Lung (tissue), 12 donors: ENCODE results near the gene ARHGAP10. TPM values are rescaled to one million over a fixed set of nuclear protein-coding genes. Genes with fewer than 3 reads are reported as not detected.
A peak's percentile ranks its signal among the peaks of the same experiment; 100 is the strongest.

Experiments
- ATAC-seq: fragments of 200-7000 bp; cut with Tn5 transposase; one replicate; pipeline ENCODE4 v1.9.1; 2020; ENCODE audit warnings: moderate number of reproducible peaks; ENCODE audit not compliant: insufficient read depth, low FRiP score
- DNase-seq, 3 donors: peaks; one replicate each; pipeline ENCODE4 v3.0.0-alpha.2; 2013 to 2017
- H3K27ac ChIP-seq, 2 donors: one replicate each; pipeline ENCODE4 v1.5.1; 2013; ENCODE audit warnings: mild to moderate bottlenecking in 2 of 2, moderate library complexity in 2 of 2, control low read depth in 1 of 2, inconsistent platforms in 1 of 2, low read depth in 1 of 2, low read length in 1 of 2
- H3K27me3 ChIP-seq, 3 donors: one replicate each; pipeline ENCODE4 v1.5.1; 2013; ENCODE audit warnings: low read length in 2 of 3; ENCODE audit not compliant: control insufficient read depth in 3 of 3, insufficient read depth in 3 of 3
- H3K36me3 ChIP-seq, 4 donors: one replicate each; pipeline ENCODE4 v1.5.1; 2013; ENCODE audit warnings: low read length in 4 of 4, mild to moderate bottlenecking in 1 of 4, moderate library complexity in 1 of 4; ENCODE audit not compliant: control insufficient read depth in 4 of 4, insufficient read depth in 4 of 4
- H3K4me1 ChIP-seq, 5 donors: one replicate each; pipeline ENCODE4 v1.5.1; 2013; ENCODE audit warnings: low read length in 5 of 5, mild to moderate bottlenecking in 2 of 5, moderate library complexity in 1 of 5; ENCODE audit not compliant: control insufficient read depth in 5 of 5, insufficient read depth in 5 of 5
- H3K4me3 ChIP-seq: one replicate; pipeline ENCODE4 v1.5.1; 2013; ENCODE audit warnings: mild to moderate bottlenecking, control low read depth, moderate library complexity
- H3K9ac ChIP-seq, 2 donors: one replicate each; pipeline ENCODE4 v1.5.1; 2013; ENCODE audit warnings: low read length in 2 of 2, control low read depth in 1 of 2; ENCODE audit not compliant: insufficient read depth in 1 of 2
- H3K9me3 ChIP-seq, 4 donors: one replicate each; pipeline ENCODE4 v1.5.1; 2013; ENCODE audit warnings: low read length in 3 of 4, mild to moderate bottlenecking in 1 of 4, moderate library complexity in 1 of 4; ENCODE audit not compliant: control insufficient read depth in 4 of 4, insufficient read depth in 3 of 4
- WGBS, 2 donors: extraction: QIAGEN DNeasy Blood & Tissue Kit; methylation state at CpG; one replicate each; pipeline ENCODE4 v1.1.7; 2013; 5-methylcytosine and 5-hydroxymethylcytosine counted together
- polyA plus RNA-seq, 2 donors: library from polyadenylated mRNA; stranded (reverse); fragments of 200-250 nt; gene quantifications; one replicate each; pipeline ENCODE4 v1.2.1, GENCODE V29; 2013
- total RNA-seq, 2 donors: library from RNA; depleted of rRNA in 1 of 2; stranded (reverse); fragments of >200 nt in 1 of 2; gene quantifications; one replicate each; pipeline ENCODE4 v1.2.1, GENCODE V29; 2014 to 2021
- TF ChIP-seq, protein P1 (sequence below): IDR thresholded peaks from 2 replicates; pipeline ENCODE4 v1.5.1; 2012; ENCODE audit warnings: mild to moderate bottlenecking; ENCODE audit errors: control extremely low read depth, extremely low read depth
- donor health status: control.
- donor health status: control.
- donor health status: Bipolar disorder and iron deficiency.
- donor health status: healthy.
- donor health status: DM: yes; HTN: yes; CAD: no.

The ARHGAP10 gene
- total and polyA plus RNA-seq, 4 donors = 9.1 to 25.0 (median 17.5) TPM

DNA sequence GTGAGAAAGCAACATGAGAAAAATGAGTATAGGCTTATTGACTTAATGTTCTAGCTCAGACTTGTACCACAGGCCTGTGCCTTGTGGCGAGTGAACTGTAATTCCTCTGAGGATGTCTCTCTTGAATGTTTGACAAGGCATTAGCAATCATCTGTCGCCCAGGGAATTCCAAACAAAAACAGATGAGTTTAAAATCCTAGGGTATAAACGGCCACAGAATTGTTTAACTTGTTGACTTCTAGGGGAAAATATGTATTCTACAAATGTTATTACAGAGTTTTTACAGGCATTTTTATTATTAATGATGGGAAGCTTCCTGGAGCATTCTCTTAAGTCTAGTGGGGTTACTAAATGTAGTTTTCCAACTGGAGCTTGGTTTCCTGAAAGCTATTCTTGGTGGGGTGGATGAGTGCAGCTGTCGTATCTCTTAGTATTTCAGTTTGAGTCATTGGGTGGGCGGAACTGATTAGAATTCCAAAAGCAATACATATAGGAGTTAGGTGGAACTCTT lies 40.6 kb downstream of the ARHGAP10 start:
- ATAC-seq = no peak

DNA sequence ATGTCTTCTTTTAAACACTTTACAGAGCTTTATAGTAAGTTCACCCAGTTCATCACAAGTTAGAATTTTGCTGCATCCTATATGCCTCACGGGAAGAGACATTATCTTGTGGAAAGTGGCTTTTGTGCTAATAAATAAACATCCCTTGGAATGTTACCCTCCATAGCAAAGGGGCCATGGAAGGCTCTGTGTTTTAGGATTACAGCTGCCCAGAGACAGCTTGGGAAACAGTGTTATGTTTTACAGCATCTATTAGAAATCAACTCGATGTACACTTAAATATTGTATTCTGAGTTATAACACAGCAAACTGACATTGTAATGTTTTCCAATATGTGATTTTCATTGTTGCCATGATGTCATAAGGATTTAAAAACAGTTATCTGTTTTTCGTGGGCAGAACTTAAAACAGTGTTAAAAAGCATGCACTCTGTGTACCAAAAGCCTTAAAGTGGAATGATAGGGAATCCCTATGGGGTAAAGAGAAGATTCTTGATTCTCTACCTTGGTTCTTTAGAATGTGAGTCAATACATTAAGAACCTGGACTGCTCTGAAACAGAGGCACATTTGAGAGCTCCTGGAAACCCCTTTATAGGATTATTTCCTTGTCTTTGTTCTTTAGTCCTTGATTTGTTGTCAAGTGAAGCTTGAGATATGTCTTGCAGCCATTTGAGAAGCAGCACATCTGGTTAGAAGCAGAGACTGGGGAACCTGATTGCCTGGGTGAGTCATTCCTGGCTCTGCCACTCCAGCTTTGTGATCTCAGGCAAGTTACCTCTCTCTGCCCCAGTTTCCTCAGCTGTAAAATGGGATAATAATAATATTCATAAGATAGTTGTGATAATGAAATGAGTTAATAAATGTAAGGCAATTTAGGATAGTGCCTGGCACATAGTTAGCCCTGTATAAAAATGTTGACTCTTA lies 41.6 kb downstream of the ARHGAP10 start:
- ATAC-seq (no peak), DNase-seq (peak in 1 of 3 donors; percentile 26)
- 53 to 66% methylated on average over 3 of the region's 3 CpGs for WGBS, 2 donors
- H3K4me3 ChIP-seq = no peak overlapping the region
- H3K27me3 ChIP-seq = no peaks in the 10 kb centered on the region
- TF ChIP-seq, protein P1, sequence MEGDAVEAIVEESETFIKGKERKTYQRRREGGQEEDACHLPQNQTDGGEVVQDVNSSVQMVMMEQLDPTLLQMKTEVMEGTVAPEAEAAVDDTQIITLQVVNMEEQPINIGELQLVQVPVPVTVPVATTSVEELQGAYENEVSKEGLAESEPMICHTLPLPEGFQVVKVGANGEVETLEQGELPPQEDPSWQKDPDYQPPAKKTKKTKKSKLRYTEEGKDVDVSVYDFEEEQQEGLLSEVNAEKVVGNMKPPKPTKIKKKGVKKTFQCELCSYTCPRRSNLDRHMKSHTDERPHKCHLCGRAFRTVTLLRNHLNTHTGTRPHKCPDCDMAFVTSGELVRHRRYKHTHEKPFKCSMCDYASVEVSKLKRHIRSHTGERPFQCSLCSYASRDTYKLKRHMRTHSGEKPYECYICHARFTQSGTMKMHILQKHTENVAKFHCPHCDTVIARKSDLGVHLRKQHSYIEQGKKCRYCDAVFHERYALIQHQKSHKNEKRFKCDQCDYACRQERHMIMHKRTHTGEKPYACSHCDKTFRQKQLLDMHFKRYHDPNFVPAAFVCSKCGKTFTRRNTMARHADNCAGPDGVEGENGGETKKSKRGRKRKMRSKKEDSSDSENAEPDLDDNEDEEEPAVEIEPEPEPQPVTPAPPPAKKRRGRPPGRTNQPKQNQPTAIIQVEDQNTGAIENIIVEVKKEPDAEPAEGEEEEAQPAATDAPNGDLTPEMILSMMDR = no peak
- no peaks in the 10 kb centered on the region for H3K9me3 ChIP-seq
- H3K27ac ChIP-seq = peak overlapping the region; percentile 24 to 61
- no peaks in the 10 kb centered on the region for H3K36me3 ChIP-seq
- no peak overlapping the region for H3K9ac ChIP-seq
- peaks cover 0 to 43% (median 6%) of the 10 kb centered on the region in 5 donors for H3K4me1 ChIP-seq

More for the DNA sequence above, 40.6 kb downstream of the ARHGAP10 start:
- WGBS, 2 donors = 64 to 75% methylated on average over 5 of the region's 5 CpGs
- no peak overlapping the region for H3K4me3 ChIP-seq
- H3K9me3 ChIP-seq = no peaks in the 10 kb centered on the region
- H3K27ac ChIP-seq = peak overlapping the region in 1 of 2 donors; percentile 65
- H3K4me1 ChIP-seq = peaks cover 0 to 33% (median 8%) of the 10 kb centered on the region in 5 donors
- no peak overlapping the region for H3K9ac ChIP-seq
- H3K27me3 ChIP-seq = no peaks in the 10 kb centered on the region
- DNase-seq = peak in 1 of 3 donors; percentile 40
- TF ChIP-seq, protein P1 = no peak
- H3K36me3 ChIP-seq = no peaks in the 10 kb centered on the region

DNA sequence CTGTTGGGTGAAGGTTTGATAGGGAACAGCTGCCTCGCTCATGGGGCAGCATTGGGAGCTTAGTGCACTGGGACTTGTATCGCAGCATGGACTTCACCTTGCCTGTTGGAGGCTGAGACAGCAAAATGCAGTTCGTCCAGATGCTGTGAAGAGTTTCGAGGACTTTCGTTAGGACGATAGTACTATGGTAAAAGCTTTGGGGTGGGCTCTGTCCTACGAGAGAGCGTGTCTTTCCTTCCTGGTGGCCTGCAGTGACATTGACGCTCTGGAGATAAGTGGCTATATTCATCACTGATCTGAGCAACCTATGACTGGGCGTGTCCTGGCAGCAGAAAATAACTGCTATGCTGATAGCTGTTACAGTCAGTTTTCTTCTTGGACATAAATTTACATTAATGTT lies 44.8 kb downstream of the ARHGAP10 start:
- TF ChIP-seq, protein P1 = no peak
- Histone ChIP-seq H3K9ac (no peak overlapping the region), H3K27ac (peak overlapping the region in 1 of 2 donors; percentile 3), H3K36me3 (no peaks in the 10 kb centered on the region), H3K27me3 (no peaks in the 10 kb centered on the region), H3K9me3 (no peaks in the 10 kb centered on the region), H3K4me1 (peaks cover 0 to 37% (median 6%) of the 10 kb centered on the region in 5 donors), H3K4me3 (no peak overlapping the region)
- 96% methylated on average over 10 of the region's 10 CpGs for WGBS, 2 donors
- DNase-seq = no peak
- ATAC-seq = no peak
